Nephron (organoid): ENCODE data around the gene FAM53C.

ENCODE experiments used
- H3K27ac Mint-ChIP-seq, 3 experiments: 2 replicates each; pipeline ENCODE4 v1.8.0; 2020; ENCODE audit warnings: mixed read lengths in 3 of 3, mild to moderate bottlenecking in 2 of 3, moderate library complexity in 1 of 3
- H3K27me3 Mint-ChIP-seq: 2 replicates; pipeline ENCODE4 v1.8.0; 2021; ENCODE audit warnings: low read depth, mild to moderate bottlenecking, moderate library complexity, mixed read lengths
- H3K36me3 Mint-ChIP-seq: 2 replicates; pipeline ENCODE4 v1.8.0; 2020; ENCODE audit warnings: low read depth, mixed read lengths
- H3K4me1 Mint-ChIP-seq: 2 replicates; pipeline ENCODE4 v1.8.0; 2020; ENCODE audit warnings: mixed read lengths
- H3K4me3 Mint-ChIP-seq, 3 experiments: 2 replicates each; pipeline ENCODE4 v1.8.0; 2020; ENCODE audit warnings: mild to moderate bottlenecking in 3 of 3, mixed read lengths in 3 of 3, moderate library complexity in 2 of 3
- H3K9me3 Mint-ChIP-seq: 2 replicates; pipeline ENCODE4 v1.8.0; 2020; ENCODE audit warnings: mixed read lengths
- TF ChIP-seq, protein P1 (sequence below), 3 experiments: fragments of 200-600 bp; sonication (generic); IDR thresholded peaks; one replicate each; pipeline ENCODE4 v1.5.0; 2021; ENCODE audit warnings: antibody characterized with exemption in 3 of 3; ENCODE audit not compliant: unreplicated experiment in 3 of 3

The FAM53C gene

DNA sequence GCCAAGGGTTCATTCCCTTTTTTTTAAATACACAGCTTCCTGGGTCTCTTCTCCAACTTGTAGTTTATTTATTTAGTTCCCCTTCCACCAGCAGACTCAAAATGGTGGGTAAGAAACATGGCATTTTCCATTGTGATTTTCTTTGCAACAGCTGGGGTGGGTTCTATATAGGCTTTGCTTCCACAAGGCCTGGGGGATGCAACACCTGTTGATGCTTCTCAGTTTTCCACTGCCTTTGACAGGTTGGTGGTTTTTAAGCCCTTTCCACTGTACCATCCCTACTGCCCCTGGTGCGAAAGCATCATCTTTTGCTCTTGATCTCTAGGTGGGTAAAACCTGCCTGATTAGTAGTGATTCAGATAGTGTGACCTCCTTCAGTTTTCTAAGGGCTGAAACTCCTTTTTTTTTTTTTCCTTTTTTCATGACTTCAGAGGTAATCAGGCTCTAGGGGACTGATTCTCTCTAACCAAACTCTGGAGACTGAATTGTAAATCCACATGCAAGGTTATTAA lies 22.9 kb downstream of the FAM53C start:
- Mint-ChIP-seq H3K36me3 (peaks cover 6% of the 10 kb centered on the region), H3K9me3 (no peaks in the 10 kb centered on the region), H3K4me1 (peaks cover 18% of the 10 kb centered on the region)

DNA sequence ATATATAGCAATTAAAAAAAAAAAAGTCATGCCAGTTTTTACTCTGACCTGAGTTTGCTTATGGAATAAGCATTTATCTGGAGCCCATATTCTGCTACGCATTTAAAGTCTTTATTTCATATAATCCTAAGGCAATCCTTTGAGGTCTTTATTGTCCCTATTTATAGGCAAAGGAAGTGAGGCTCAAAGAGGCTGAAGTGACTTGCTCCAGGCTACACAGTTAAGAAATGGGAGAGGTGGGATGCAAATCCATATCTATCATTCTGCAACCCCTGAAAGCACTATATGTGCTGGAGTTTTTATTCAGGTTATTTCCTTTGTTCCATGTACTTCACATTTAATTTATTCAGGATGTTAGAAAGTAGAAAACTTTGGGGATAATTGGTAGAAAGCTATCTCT lies 26.5 kb downstream of the FAM53C start:
- Mint-ChIP-seq H3K36me3 (peaks cover 5% of the 10 kb centered on the region), H3K27me3 (no peaks in the 10 kb centered on the region)

More for the DNA sequence above, 22.9 kb downstream of the FAM53C start:
- H3K27ac Mint-ChIP-seq, result peak overlapping the region; percentile 30 to 89 (median 56)
- TF ChIP-seq, protein P1, sequence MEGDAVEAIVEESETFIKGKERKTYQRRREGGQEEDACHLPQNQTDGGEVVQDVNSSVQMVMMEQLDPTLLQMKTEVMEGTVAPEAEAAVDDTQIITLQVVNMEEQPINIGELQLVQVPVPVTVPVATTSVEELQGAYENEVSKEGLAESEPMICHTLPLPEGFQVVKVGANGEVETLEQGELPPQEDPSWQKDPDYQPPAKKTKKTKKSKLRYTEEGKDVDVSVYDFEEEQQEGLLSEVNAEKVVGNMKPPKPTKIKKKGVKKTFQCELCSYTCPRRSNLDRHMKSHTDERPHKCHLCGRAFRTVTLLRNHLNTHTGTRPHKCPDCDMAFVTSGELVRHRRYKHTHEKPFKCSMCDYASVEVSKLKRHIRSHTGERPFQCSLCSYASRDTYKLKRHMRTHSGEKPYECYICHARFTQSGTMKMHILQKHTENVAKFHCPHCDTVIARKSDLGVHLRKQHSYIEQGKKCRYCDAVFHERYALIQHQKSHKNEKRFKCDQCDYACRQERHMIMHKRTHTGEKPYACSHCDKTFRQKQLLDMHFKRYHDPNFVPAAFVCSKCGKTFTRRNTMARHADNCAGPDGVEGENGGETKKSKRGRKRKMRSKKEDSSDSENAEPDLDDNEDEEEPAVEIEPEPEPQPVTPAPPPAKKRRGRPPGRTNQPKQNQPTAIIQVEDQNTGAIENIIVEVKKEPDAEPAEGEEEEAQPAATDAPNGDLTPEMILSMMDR (IDR thresholded peaks at IDR 0.05; ENCODE audit: unreplicated experiment in 3 of 3), result no peak
- H3K27me3 Mint-ChIP-seq, result no peaks in the 10 kb centered on the region
- no peak overlapping the region for H3K4me3 Mint-ChIP-seq

DNA sequence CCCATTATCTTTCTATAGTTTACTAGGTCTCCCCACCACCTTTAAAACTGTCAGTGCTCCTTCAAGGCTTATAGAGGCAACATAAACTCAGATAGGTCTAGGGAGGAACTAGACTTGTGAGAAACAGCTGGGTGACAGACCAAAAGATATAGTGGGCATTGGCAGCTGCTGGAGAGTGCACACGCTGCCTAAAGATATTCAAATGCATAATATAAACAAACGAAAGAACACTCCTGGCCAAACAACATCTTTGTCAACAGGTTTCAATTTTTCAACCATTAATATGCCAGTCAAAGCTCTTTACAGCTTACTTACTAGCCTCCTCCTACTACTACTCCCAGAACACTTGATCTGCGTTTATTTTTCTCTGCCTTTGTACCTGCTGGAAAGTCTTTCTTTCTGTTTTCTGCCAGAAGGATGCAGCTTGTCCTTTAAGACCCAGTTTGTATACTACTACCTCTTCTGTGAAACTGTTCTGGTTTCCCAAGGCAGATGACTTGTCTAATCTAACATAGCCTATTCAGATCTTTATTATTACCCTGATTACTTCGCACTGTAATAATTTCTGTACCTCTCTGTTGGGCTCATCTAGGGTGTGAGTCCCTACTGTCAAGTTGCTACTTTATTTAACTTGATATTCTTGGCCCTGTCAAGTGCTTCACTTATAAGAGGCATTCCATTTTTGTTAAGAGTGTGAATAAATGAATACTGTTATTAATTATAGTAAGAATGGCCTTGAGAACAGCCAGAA lies 28.7 kb downstream of the FAM53C start:
- TF ChIP-seq, protein P1 (IDR thresholded peaks at IDR 0.05; ENCODE audit: unreplicated experiment in 3 of 3), result no peak
- Mint-ChIP-seq H3K4me1 (peaks cover 32% of the 10 kb centered on the region), H3K9me3 (no peaks in the 10 kb centered on the region), H3K4me3 (no peak overlapping the region), H3K27me3 (no peaks in the 10 kb centered on the region), H3K36me3 (no peaks in the 10 kb centered on the region), H3K27ac (peak overlapping the region; percentile 2 to 71 (median 27))

More for the DNA sequence above, 26.5 kb downstream of the FAM53C start:
- TF ChIP-seq, protein P1 (IDR thresholded peaks at IDR 0.05; ENCODE audit: unreplicated experiment in 3 of 3), result no peak
- H3K4me3 Mint-ChIP-seq, result no peak overlapping the region
- H3K9me3 Mint-ChIP-seq, result no peaks in the 10 kb centered on the region
- H3K4me1 Mint-ChIP-seq, result peaks cover 41% of the 10 kb centered on the region
- H3K27ac Mint-ChIP-seq, result no peak overlapping the region

DNA sequence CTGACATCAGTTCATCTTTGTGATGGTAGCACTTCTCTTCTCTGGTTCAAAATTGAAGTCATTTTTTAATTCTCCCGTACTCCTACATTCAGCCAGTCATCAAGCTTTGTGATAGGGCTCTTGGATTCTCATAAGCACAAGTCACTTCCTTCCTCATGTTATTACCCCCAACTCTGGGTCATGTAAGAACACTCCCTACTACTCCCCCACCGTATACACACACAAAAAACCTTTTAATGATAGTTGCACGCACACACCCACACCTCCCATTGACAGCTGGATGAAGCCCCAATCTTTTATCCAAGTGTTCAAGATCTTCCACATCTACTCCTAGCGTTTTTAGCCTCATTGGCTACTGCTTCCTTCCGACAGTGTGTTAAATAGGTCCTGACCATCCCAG lies 31.2 kb downstream of the FAM53C start:
- TF ChIP-seq, protein P1 (IDR thresholded peaks at IDR 0.05; ENCODE audit: unreplicated experiment in 3 of 3), result no peak
- peak overlapping the region; percentile 3 to 27 (median 3) for H3K27ac Mint-ChIP-seq
- no peaks in the 10 kb centered on the region for H3K9me3 Mint-ChIP-seq
- H3K4me1 Mint-ChIP-seq, result peaks cover 39% of the 10 kb centered on the region
- H3K36me3 Mint-ChIP-seq, result peaks cover 10% of the 10 kb centered on the region
- no peaks in the 10 kb centered on the region for H3K27me3 Mint-ChIP-seq
- H3K4me3 Mint-ChIP-seq, result no peak overlapping the region

DNA sequence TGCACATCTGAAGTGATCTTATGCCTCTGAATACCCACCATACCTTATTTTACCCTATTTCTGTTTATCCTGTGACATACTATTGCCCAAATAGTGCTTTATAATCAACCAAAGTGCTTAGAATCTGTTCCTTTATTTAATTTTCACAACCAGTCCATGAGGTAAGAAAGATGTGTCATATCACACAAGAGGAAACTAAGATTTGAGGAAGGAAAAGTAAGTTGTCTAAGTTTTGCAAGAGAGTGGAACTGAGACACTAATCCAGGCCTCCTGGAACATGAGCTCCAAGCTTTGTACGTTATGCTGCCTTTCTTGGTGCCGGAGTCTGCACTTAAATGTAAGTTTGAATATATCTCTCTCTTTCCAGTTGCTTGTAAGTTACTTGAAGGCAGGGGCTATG lies 31.6 kb downstream of the FAM53C start:
- Mint-ChIP-seq H3K9me3 (no peaks in the 10 kb centered on the region), H3K27me3 (no peaks in the 10 kb centered on the region), H3K27ac (peak overlapping the region in 2 of 3 experiments; percentile 3), H3K4me1 (peaks cover 39% of the 10 kb centered on the region), H3K36me3 (peaks cover 12% of the 10 kb centered on the region), H3K4me3 (no peak overlapping the region)
- TF ChIP-seq, protein P1 (IDR thresholded peaks at IDR 0.05; ENCODE audit: unreplicated experiment in 3 of 3), result no peak

DNA sequence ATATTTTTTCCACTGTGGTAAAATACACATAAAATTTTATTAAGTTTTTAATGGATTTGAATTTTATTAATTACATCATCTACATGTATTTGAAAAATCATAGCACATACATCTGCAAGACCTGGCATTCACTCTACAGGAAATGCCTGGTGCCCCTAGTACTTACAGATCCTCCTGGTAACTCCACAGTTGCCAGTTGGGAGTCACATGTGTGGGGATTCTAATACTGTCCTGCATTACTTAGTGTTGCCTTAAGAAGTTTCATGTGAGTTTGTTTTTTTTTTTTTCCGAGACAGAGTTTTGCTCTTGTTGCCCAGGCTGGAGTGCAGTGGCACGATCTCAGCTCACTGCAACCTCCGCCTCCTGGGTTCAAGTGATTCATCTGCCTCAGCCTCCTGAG lies 32.5 kb downstream of the FAM53C start:
- Mint-ChIP-seq H3K9me3 (no peaks in the 10 kb centered on the region), H3K36me3 (peaks cover 16% of the 10 kb centered on the region), H3K4me3 (no peak overlapping the region), H3K27me3 (no peaks in the 10 kb centered on the region), H3K27ac (no peak overlapping the region), H3K4me1 (peaks cover 39% of the 10 kb centered on the region)
- TF ChIP-seq, protein P1 (IDR thresholded peaks at IDR 0.05; ENCODE audit: unreplicated experiment in 3 of 3), result no peak
